Measurements from ENCODE around the gene NGDN.
A peak's percentile ranks its signal among the peaks of the same experiment; 100 is the strongest.
"Not testable (repeated sequence)": the region's sequence is repeated elsewhere in the genome, so short reads cannot be mapped to it uniquely, and the experiment has no call there.

The NGDN gene

GRCh38 chr14:23447361-23448350, 21.8 kb upstream of the NGDN start:
- no peak for TF ChIP-seq CTCF (IDR thresholded peaks at IDR 0.05; ENCODE audit: insufficient read depth, low read depth, low read length, missing control alignments)
- DNase-seq (ENCODE audit: low read depth) = no peak

GRCh38 chr14:23449314-23449713, 20.2 kb upstream of the NGDN start:
- no peak for DNase-seq (ENCODE audit: low read depth)
- no peak overlapping the region for H3K4me3 ChIP-seq (ENCODE audit: low read depth, low read length)
- no peak for TF ChIP-seq CTCF (IDR thresholded peaks at IDR 0.05; ENCODE audit: insufficient read depth, low read depth, low read length, missing control alignments)

More at GRCh38 chr14:23447361-23448350, 21.8 kb upstream of the NGDN start:
- H3K4me3 ChIP-seq (ENCODE audit: low read depth, low read length) = no peak overlapping the region

GRCh38 chr14:23450379-23450778, 19.1 kb upstream of the NGDN start:
- no peak overlapping the region for H3K4me3 ChIP-seq (ENCODE audit: low read depth, low read length)
- no peak for DNase-seq (ENCODE audit: low read depth)
- no peak for TF ChIP-seq CTCF (IDR thresholded peaks at IDR 0.05; ENCODE audit: insufficient read depth, low read depth, low read length, missing control alignments)

GRCh38 chr14:23452237-23452636, 17.3 kb upstream of the NGDN start:
- H3K4me3 ChIP-seq (ENCODE audit: low read depth, low read length) = no peak overlapping the region
- TF ChIP-seq CTCF (IDR thresholded peaks at IDR 0.05; ENCODE audit: insufficient read depth, low read depth, low read length, missing control alignments) = no peak
- no peak for DNase-seq (ENCODE audit: low read depth)

- no peak for DNase-seq (ENCODE audit: low read depth)
- no peak overlapping the region for H3K4me3 ChIP-seq (ENCODE audit: low read depth, low read length)
- TF ChIP-seq CTCF (IDR thresholded peaks at IDR 0.05; ENCODE audit: insufficient read depth, low read depth, low read length, missing control alignments) = no peak
Measured at GRCh38 chr14:23454445-23454856, 15.1 kb upstream of the NGDN start.

- not testable (repeated sequence) for DNase-seq (ENCODE audit: low read depth); H3K4me3 ChIP-seq (ENCODE audit: low read depth, low read length)
- peak; percentile 0 for TF ChIP-seq CTCF (IDR thresholded peaks at IDR 0.05; ENCODE audit: insufficient read depth, low read depth, low read length, missing control alignments)
Measured at GRCh38 chr14:23456883-23457586, 12.5 kb upstream of the NGDN start.

Measured in GM12865 (cell line).